K562 (cell line): ENCODE measurements around the gene PLEKHA5. TPM values are rescaled to one million over a fixed set of nuclear protein-coding genes. Genes with fewer than 3 reads are reported as not detected.

ENCODE experiments used
- ATAC-seq: fragments of 200-7000 bp; cut with Tn5 transposase; 3 replicates; pipeline ENCODE4 v1.9.1; 2020; ENCODE audit warnings: moderate library complexity
- BruUV-seq: library from RNA; stranded (reverse); fragments of 400-500 nt; replicated peaks from 2 replicates; lab custom pipeline; 2021; lab: Mats Ljungman, UMichigan
- CTCF ChIA-PET: fragments of 300-600 bp; formaldehyde crosslinking; extraction: SDS; loops from one replicate; lab custom pipeline; 2021; ENCODE audit warnings: low intra/inter-chr PET ratio; lab: Yijun Ruan, JAX
- POLR2A ChIA-PET: fragments of 300-600, 350-650 bp; sonication (Branson Sonifier 250); formaldehyde crosslinking; extraction: SDS; loops from one replicate; lab custom pipeline; 2021; ENCODE audit warnings: antibody characterized with exemption, inconsistent platforms; lab: Yijun Ruan, JAX
- DNase-seq, 4 experiments: peaks; one replicate each; pipeline versions ENCODE4 v3.0.0 to v3.0.0-alpha.2; 2011 to 2018; ENCODE audit warnings: low spot score in 3 of 4, mixed read lengths in 3 of 4; ENCODE audit errors: extremely low read depth in 1 of 4
- FAIRE-seq: peaks from 2 replicates; lab custom pipeline; 2011; peaks lifted over from hg19 to GRCh38; lab: Jason Lieb, UNC
- H2AFZ ChIP-seq: 2 replicates; pipeline ENCODE4 v1.6.0; 2011; ENCODE audit warnings: low read depth, low read length, control low read depth, inconsistent platforms
- H3K27ac ChIP-seq: fragments of 200-600 bp; 3 replicates; pipeline ENCODE4 v1.8.0; 2011; ENCODE audit warnings: low read depth, mild to moderate bottlenecking, control low read depth, inconsistent platforms, low read length, moderate library complexity, mixed read lengths; ENCODE audit errors: extremely low read depth
- H3K27me3 ChIP-seq, 2 experiments: fragments of 300-600 bp in 1 of 2; 2 replicates in 1 of 2; 3 replicates in 1 of 2; pipeline versions ENCODE4 v1.6.0 to v1.8.0; 2011; ENCODE audit warnings: inconsistent platforms in 2 of 2, low read length in 2 of 2, mild to moderate bottlenecking in 1 of 2, mixed read lengths in 1 of 2, moderate library complexity in 1 of 2; ENCODE audit not compliant: control insufficient read depth in 2 of 2, insufficient read depth in 2 of 2
- H3K36me3 ChIP-seq: fragments of 300-600 bp; 3 replicates; pipeline ENCODE4 v1.8.0; 2011; ENCODE audit warnings: mild to moderate bottlenecking, low read length, inconsistent platforms; ENCODE audit not compliant: control insufficient read depth, insufficient read depth
- H3K4me1 ChIP-seq, 2 experiments: fragments of 200-600 bp in 1 of 2; replicated peaks in 1 of 2; 2 replicates in 1 of 2; 3 replicates in 1 of 2; pipeline versions ENCODE4 v1.5.1 to v1.8.0; 2011; ENCODE audit warnings: inconsistent platforms in 2 of 2, low read length in 2 of 2, mild to moderate bottlenecking in 1 of 2, mixed read lengths in 1 of 2, moderate library complexity in 1 of 2; ENCODE audit not compliant: control insufficient read depth in 2 of 2, insufficient read depth in 2 of 2
- H3K4me2 ChIP-seq: 2 replicates; pipeline ENCODE4 v1.6.1; 2011; ENCODE audit warnings: low read length, control low read depth, inconsistent platforms, mixed read lengths; ENCODE audit not compliant: insufficient read depth
- H3K4me3 ChIP-seq: fragments of 200-600 bp; sonication (generic), shearing (Covaris generic); 2 replicates; pipeline ENCODE4 v1.5.1; 2016; ENCODE audit warnings: control low read depth, inconsistent platforms
- H3K79me2 ChIP-seq: fragments of 200-600 bp; 3 replicates; pipeline ENCODE4 v1.8.0; 2011; ENCODE audit warnings: low read length, inconsistent platforms; ENCODE audit not compliant: control insufficient read depth, insufficient read depth
- H3K9ac ChIP-seq, 2 experiments: 2 replicates each; pipeline versions ENCODE4 v1.6.0 to v1.6.1; 2011; ENCODE audit warnings: low read depth in 2 of 2, low read length in 2 of 2, control low read depth in 1 of 2, inconsistent platforms in 1 of 2, mild to moderate bottlenecking in 1 of 2, mixed read lengths in 1 of 2; ENCODE audit not compliant: insufficient read depth in 1 of 2
- H3K9me1 ChIP-seq: one replicate; pipeline ENCODE4 v1.6.0; 2011; ENCODE audit warnings: inconsistent platforms, mild to moderate bottlenecking, low read length, moderate library complexity; ENCODE audit not compliant: control insufficient read depth, insufficient read depth
- H3K9me3 ChIP-seq: replicated peaks from 2 replicates; pipeline ENCODE4 v1.5.1; 2011; ENCODE audit warnings: low read depth, low read length, inconsistent platforms; ENCODE audit not compliant: control insufficient read depth, insufficient read depth
- H4K20me1 ChIP-seq: replicated peaks from 2 replicates; pipeline ENCODE4 v1.6.1; 2011; ENCODE audit warnings: low read length, inconsistent platforms, mixed read lengths; ENCODE audit not compliant: control insufficient read depth, insufficient read depth
- ARNT ChIP-seq, 2 experiments: fragments of 450-650 bp; IDR thresholded peaks; 2 replicates each; pipeline ENCODE4 v1.6.1; 2016; ENCODE audit warnings: mild to moderate bottlenecking in 1 of 2
- EP400 ChIP-seq: fragments of 450-650 bp; IDR thresholded peaks from 2 replicates; pipeline ENCODE4 v1.6.1; 2017; ENCODE audit warnings: antibody characterized with exemption, mild to moderate bottlenecking, moderate library complexity
- ETV1 ChIP-seq: fragments of 450-650 bp; conservative IDR thresholded peaks from 2 replicates; pipeline ENCODE4 v1.6.1; 2016; ENCODE audit warnings: missing genetic modification characterization, control low read depth, low read depth, missing compliant biosample characterization
- FIP1L1 ChIP-seq: fragments of 200-400 bp; formaldehyde crosslinking; IDR thresholded peaks from 2 replicates; pipeline ENCODE4 v1.6.1; 2018; ENCODE audit warnings: mild to moderate bottlenecking, low read depth, low read length; ENCODE audit not compliant: poor library complexity, severe bottlenecking
- FOXJ2 ChIP-seq: fragments of 200-800 bp; sonication (Bioruptor generic); IDR thresholded peaks from 2 replicates; pipeline ENCODE4 v1.6.1; 2016; ENCODE audit warnings: missing genetic modification characterization, missing compliant biosample characterization
- HLTF ChIP-seq: fragments of 450-650 bp; IDR thresholded peaks from 2 replicates; pipeline ENCODE4 v1.6.1; 2016
- HSF4 ChIP-seq: fragments of 250-450 bp; sonication (Bioruptor Pico); IDR thresholded peaks from 2 replicates; pipeline ENCODE4 v2.1.2; 2022; ENCODE audit warnings: mild to moderate bottlenecking, moderate library complexity, borderline replicate concordance
- NUFIP1 ChIP-seq: fragments of 450-650 bp; IDR thresholded peaks from 2 replicates; pipeline ENCODE4 v1.6.1; 2018; ENCODE audit not compliant: partially characterized antibody
- SFPQ ChIP-seq: fragments of 200-400 bp; formaldehyde crosslinking; IDR thresholded peaks from 2 replicates; pipeline ENCODE4 v1.6.1; 2017; ENCODE audit warnings: mild to moderate bottlenecking, low read depth, low read length, moderate library complexity
- TFAP4 ChIP-seq: sonication (generic); formaldehyde crosslinking; IDR thresholded peaks from 2 replicates; pipeline ENCODE4 v1.8.0; 2022; ENCODE audit warnings: missing genetic modification reagents, mild to moderate bottlenecking, moderate library complexity, borderline replicate concordance
- ZMIZ1 ChIP-seq, 2 experiments: fragments of 150-350 bp in 1 of 2; IDR thresholded peaks; 2 replicates each; pipeline ENCODE4 v1.6.1; 2012 to 2016; ENCODE audit warnings: low read depth in 2 of 2, low read length in 2 of 2, mild to moderate bottlenecking in 1 of 2, moderate library complexity in 1 of 2
- WGBS: fragments of 100-300 bp; shearing (Covaris generic); methylation state at CpG from one replicate; pipeline ENCODE4 v1.1.6; 2016; ENCODE audit warnings: low coverage, mixed read lengths; ENCODE audit not compliant: insufficient coverage; ENCODE audit errors: missing lambda C conversion rate; 5-methylcytosine and 5-hydroxymethylcytosine counted together
- in situ Hi-C: fragments of 300-500 bp; cut with MboI; formaldehyde crosslinking; loops from 4 replicates; pipeline ENCODE4 v1.15.0; 2018; ENCODE audit warnings: inconsistent platforms, mixed read lengths
- intact Hi-C: fragments of 100-400 bp; cut with micrococcal nuclease; formaldehyde crosslinking; loops from 2 replicates; pipeline ENCODE4 v1.14.2; 2022
- polyA plus RNA-seq, 8 experiments: library from polyadenylated mRNA; depleted of rRNA in 4 of 8; stranded (reverse) in 5 of 8; unstranded in 3 of 8; fragments of >200 nt; fragmentation: Nextera tagmentation in 2 of 8; fragmentation: Illumina TruSeq in 1 of 8; extraction: Ambion mirVana in 2 of 8; extraction: Trizol in 1 of 8; gene quantifications; 2 replicates each; pipeline versions ENCODE4 v1.2.1 to v1.2.3, GENCODE V29; 2011 to 2014; ENCODE audit warnings: inconsistent platforms in 1 of 8, missing spikeins in 1 of 8
- total RNA-seq, 7 experiments: library from RNA; depleted of rRNA in 6 of 7; stranded (reverse); fragments of >200 nt in 6 of 7; fragmentation: Illumina TruSeq in 2 of 7; extraction: Trizol in 2 of 7; gene quantifications; 2 replicates each; pipeline versions ENCODE4 v1.2.1 to v1.2.3, GENCODE V29; 2011 to 2021; ENCODE audit warnings: low replicate concordance in 1 of 7
- TF ChIP-seq, protein P1 (sequence below): fragments of 450-650 bp; IDR thresholded peaks from 2 replicates; pipeline ENCODE4 v1.6.1; 2017; ENCODE audit warnings: mild to moderate bottlenecking, moderate library complexity
- TF ChIP-seq, protein P2 (sequence below): fragments of 250-450 bp; sonication (Bioruptor Pico); IDR thresholded peaks from 2 replicates; pipeline ENCODE4 v1.4.0; 2020; ENCODE audit warnings: borderline replicate concordance

PLEKHA5 gene
- total and polyA plus RNA-seq, 9 of the 15 experiments (the other 6 are each of a cell fraction or from before 2014, with no cell fraction given) = 7.2 to 26.2 (median 17.4) TPM

- Histone ChIP-seq H3K36me3 (no peaks in the 10 kb centered on the region; the same call in 2 of the 3 replicates), H3K4me1 (no peaks in the 10 kb centered on the region), H3K4me3 (no peak overlapping the region), H3K4me2 (no peak overlapping the region), H3K27ac (no peak overlapping the region), H3K9ac (no peak overlapping the region), H3K9me1 (no peaks in the 10 kb centered on the region), H4K20me1 (no peaks in the 10 kb centered on the region), H2AFZ (no peak overlapping the region), H3K27me3 (no peaks in the 10 kb centered on the region), H3K79me2 (no peaks in the 10 kb centered on the region; the same call in 2 of the 3 replicates), H3K9me3 (no peaks in the 10 kb centered on the region)
- DNase-seq = no peak
- FAIRE-seq = no peak
- in situ Hi-C loops = no loop called here
- ChIA-PET POLR2A (interaction anchor here (0.6 kb wide), 1 partner anchor 15 kb away, joined by 3 read pairs; no protein-coding TSS in a partner anchor), CTCF (no interaction called here)
- no peak for TF ChIP-seq ARNT (IDR thresholded peaks at IDR 0.05)
- TF ChIP-seq EP400 = no peak
- no peak for TF ChIP-seq NUFIP1
- no peak for TF ChIP-seq HSF4 (CRISPR knock-in tag)
- no peak for TF ChIP-seq ETV1
- TF ChIP-seq, protein P1, sequence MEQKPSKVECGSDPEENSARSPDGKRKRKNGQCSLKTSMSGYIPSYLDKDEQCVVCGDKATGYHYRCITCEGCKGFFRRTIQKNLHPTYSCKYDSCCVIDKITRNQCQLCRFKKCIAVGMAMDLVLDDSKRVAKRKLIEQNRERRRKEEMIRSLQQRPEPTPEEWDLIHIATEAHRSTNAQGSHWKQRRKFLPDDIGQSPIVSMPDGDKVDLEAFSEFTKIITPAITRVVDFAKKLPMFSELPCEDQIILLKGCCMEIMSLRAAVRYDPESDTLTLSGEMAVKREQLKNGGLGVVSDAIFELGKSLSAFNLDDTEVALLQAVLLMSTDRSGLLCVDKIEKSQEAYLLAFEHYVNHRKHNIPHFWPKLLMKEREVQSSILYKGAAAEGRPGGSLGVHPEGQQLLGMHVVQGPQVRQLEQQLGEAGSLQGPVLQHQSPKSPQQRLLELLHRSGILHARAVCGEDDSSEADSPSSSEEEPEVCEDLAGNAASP = no peak
- no peak for TF ChIP-seq HLTF
- TF ChIP-seq FIP1L1 = no peak
- TF ChIP-seq TFAP4 (CRISPR knock-in tag) = no peak
- TF ChIP-seq FOXJ2 (tag) = no peak
- TF ChIP-seq ZMIZ1 (IDR thresholded peaks at IDR 0.05; ENCODE audit: low read depth in 2 of 2, low read length in 2 of 2) = no peak
- TF ChIP-seq SFPQ = no peak
- TF ChIP-seq, protein P2, sequence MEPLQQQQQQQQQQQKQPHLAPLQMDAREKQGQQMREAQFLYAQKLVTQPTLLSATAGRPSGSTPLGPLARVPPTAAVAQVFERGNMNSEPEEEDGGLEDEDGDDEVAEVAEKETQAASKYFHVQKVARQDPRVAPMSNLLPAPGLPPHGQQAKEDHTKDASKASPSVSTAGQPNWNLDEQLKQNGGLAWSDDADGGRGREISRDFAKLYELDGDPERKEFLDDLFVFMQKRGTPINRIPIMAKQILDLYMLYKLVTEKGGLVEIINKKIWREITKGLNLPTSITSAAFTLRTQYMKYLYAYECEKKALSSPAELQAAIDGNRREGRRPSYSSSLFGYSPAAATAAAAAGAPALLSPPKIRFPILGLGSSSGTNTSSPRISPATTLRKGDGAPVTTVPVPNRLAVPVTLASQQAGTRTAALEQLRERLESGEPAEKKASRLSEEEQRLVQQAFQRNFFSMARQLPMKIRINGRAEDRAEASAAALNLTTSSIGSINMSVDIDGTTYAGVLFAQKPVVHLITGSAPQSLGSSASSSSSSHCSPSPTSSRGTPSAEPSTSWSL (CRISPR knock-in tag) = no peak
- 63% methylated on average over 1 of the region's 1 CpG for WGBS
- BruUV-seq = no TSS peak
- intact Hi-C loops = no loop called here
- ATAC-seq = no peak
Observed at GRCh38 chr12:19199332-19199731, 69.8 kb downstream of the PLEKHA5 start.
